T-helper 2 cell treated with Interferon-gamma antibody and Interleukin-4, amounts not matched to agents 5 μg/mL and 100 μg/mL, for 36 hours (primary cell): Measurements from ENCODE around the gene SMARCD3.

Experiments used
- DNase-seq: peaks from one replicate; pipeline ENCODE4 v3.0.0; 2021; ENCODE audit warnings: low spot score
- H3K27ac Mint-ChIP-seq: one replicate; pipeline ENCODE4 v1.8.0; 2021; ENCODE audit warnings: mild to moderate bottlenecking, mixed read lengths
- H3K27me3 Mint-ChIP-seq: one replicate; pipeline ENCODE4 v1.8.0; 2021; ENCODE audit warnings: low read depth, mixed read lengths
- H3K36me3 Mint-ChIP-seq: one replicate; pipeline ENCODE4 v1.8.0; 2021; ENCODE audit warnings: low read depth, mixed read lengths
- H3K4me1 Mint-ChIP-seq: one replicate; pipeline ENCODE4 v1.8.0; 2021; ENCODE audit warnings: low read depth, mixed read lengths
- H3K4me3 Mint-ChIP-seq: one replicate; pipeline ENCODE4 v1.8.0; 2022; ENCODE audit warnings: mild to moderate bottlenecking, moderate library complexity, mixed read lengths
- H3K9me3 Mint-ChIP-seq: one replicate; pipeline ENCODE4 v1.8.0; 2021; ENCODE audit warnings: mixed read lengths

SMARCD3 gene

GRCh38 chr7:151260883-151261282 is 12.4 kb upstream of the SMARCD3 start:
- Mint-ChIP-seq H3K27me3 (peaks cover 24% of the 10 kb centered on the region), H3K36me3 (no peaks in the 10 kb centered on the region)

GRCh38 chr7:151260471-151260870 is 12.0 kb upstream of the SMARCD3 start:
- Mint-ChIP-seq H3K4me3 (no peak overlapping the region), H3K4me1 (no peaks in the 10 kb centered on the region), H3K27me3 (peaks cover 28% of the 10 kb centered on the region), H3K36me3 (no peaks in the 10 kb centered on the region), H3K9me3 (no peaks in the 10 kb centered on the region), H3K27ac (no peak overlapping the region)
- DNase-seq, result no peak

More at GRCh38 chr7:151260883-151261282, 12.4 kb upstream of the SMARCD3 start:
- Mint-ChIP-seq H3K4me1 (no peaks in the 10 kb centered on the region), H3K27ac (no peak overlapping the region), H3K9me3 (no peaks in the 10 kb centered on the region), H3K4me3 (no peak overlapping the region)
- no peak for DNase-seq

- Mint-ChIP-seq H3K27ac (no peak overlapping the region), H3K27me3 (peaks cover 41% of the 10 kb centered on the region), H3K4me3 (no peak overlapping the region), H3K36me3 (no peaks in the 10 kb centered on the region), H3K4me1 (no peaks in the 10 kb centered on the region), H3K9me3 (no peaks in the 10 kb centered on the region)
- no peak for DNase-seq
Observed at GRCh38 chr7:151257990-151258389, 9.5 kb upstream of the SMARCD3 start.

- no peak for DNase-seq
- no peaks in the 10 kb centered on the region for H3K36me3 Mint-ChIP-seq
- peaks cover 51% of the 10 kb centered on the region for H3K27me3 Mint-ChIP-seq
- no peaks in the 10 kb centered on the region for H3K9me3 Mint-ChIP-seq
- no peaks in the 10 kb centered on the region for H3K4me1 Mint-ChIP-seq
- no peak overlapping the region for H3K4me3 Mint-ChIP-seq
- H3K27ac Mint-ChIP-seq, result no peak overlapping the region
Observed at GRCh38 chr7:151256410-151257045, 8.0 kb upstream of the SMARCD3 start.

GRCh38 chr7:151255390-151255789 is 6.9 kb upstream of the SMARCD3 start:
- DNase-seq, result no peak
- H3K36me3 Mint-ChIP-seq, result no peaks in the 10 kb centered on the region
- H3K9me3 Mint-ChIP-seq, result no peaks in the 10 kb centered on the region
- peaks cover 61% of the 10 kb centered on the region for H3K27me3 Mint-ChIP-seq
- H3K4me3 Mint-ChIP-seq, result no peak overlapping the region
- peaks cover 2% of the 10 kb centered on the region for H3K4me1 Mint-ChIP-seq
- no peak overlapping the region for H3K27ac Mint-ChIP-seq

- no peaks in the 10 kb centered on the region for H3K9me3 Mint-ChIP-seq
- H3K27me3 Mint-ChIP-seq, result peaks cover 66% of the 10 kb centered on the region
- DNase-seq, result no peak
- H3K27ac Mint-ChIP-seq, result no peak overlapping the region
- H3K36me3 Mint-ChIP-seq, result no peaks in the 10 kb centered on the region
- peaks cover 2% of the 10 kb centered on the region for H3K4me1 Mint-ChIP-seq
- no peak overlapping the region for H3K4me3 Mint-ChIP-seq
Observed at GRCh38 chr7:151254851-151255250, 6.4 kb upstream of the SMARCD3 start.

- Mint-ChIP-seq H3K4me3 (no peak overlapping the region), H3K9me3 (no peaks in the 10 kb centered on the region), H3K27ac (no peak overlapping the region), H3K4me1 (peaks cover 2% of the 10 kb centered on the region), H3K27me3 (peaks cover 71% of the 10 kb centered on the region), H3K36me3 (peaks cover under 1% of the 10 kb centered on the region)
- no peak for DNase-seq
Observed at GRCh38 chr7:151254316-151254715, 5.8 kb upstream of the SMARCD3 start.

- H3K27ac Mint-ChIP-seq, result no peak overlapping the region
- H3K9me3 Mint-ChIP-seq, result no peaks in the 10 kb centered on the region
- H3K4me3 Mint-ChIP-seq, result no peak overlapping the region
- peaks cover 73% of the 10 kb centered on the region for H3K27me3 Mint-ChIP-seq
- peaks cover 2% of the 10 kb centered on the region for H3K36me3 Mint-ChIP-seq
- DNase-seq, result no peak
- peaks cover 7% of the 10 kb centered on the region for H3K4me1 Mint-ChIP-seq
Observed at GRCh38 chr7:151252961-151253711, 4.6 kb upstream of the SMARCD3 start.

GRCh38 chr7:151252561-151252835 is 4.0 kb upstream of the SMARCD3 start:
- Mint-ChIP-seq H3K9me3 (no peaks in the 10 kb centered on the region), H3K4me3 (no peak overlapping the region), H3K4me1 (peaks cover 11% of the 10 kb centered on the region), H3K27me3 (peaks cover 72% of the 10 kb centered on the region), H3K36me3 (peaks cover 2% of the 10 kb centered on the region), H3K27ac (no peak overlapping the region)
- DNase-seq, result no peak

GRCh38 chr7:151251689-151252560 is 3.4 kb upstream of the SMARCD3 start:
- Mint-ChIP-seq H3K27ac (no peak overlapping the region), H3K9me3 (no peaks in the 10 kb centered on the region)
- DNase-seq, result no peak

GRCh38 chr7:151251328-151251688 is 2.8 kb upstream of the SMARCD3 start:
- Mint-ChIP-seq H3K27me3 (peaks cover 74% of the 10 kb centered on the region), H3K27ac (no peak overlapping the region), H3K4me3 (no peak overlapping the region)

More at GRCh38 chr7:151251689-151252560, 3.4 kb upstream of the SMARCD3 start:
- Mint-ChIP-seq H3K27me3 (peaks cover 74% of the 10 kb centered on the region), H3K36me3 (peaks cover 2% of the 10 kb centered on the region), H3K4me3 (no peak overlapping the region), H3K4me1 (peaks cover 11% of the 10 kb centered on the region)

GRCh38 chr7:151250181-151251132 is 2.0 kb upstream of the SMARCD3 start:
- H3K4me1 Mint-ChIP-seq, result peaks cover 16% of the 10 kb centered on the region
- H3K27me3 Mint-ChIP-seq, result peaks cover 75% of the 10 kb centered on the region
- DNase-seq, result no peak
- H3K9me3 Mint-ChIP-seq, result no peaks in the 10 kb centered on the region
- H3K27ac Mint-ChIP-seq, result no peak overlapping the region
- peaks cover 2% of the 10 kb centered on the region for H3K36me3 Mint-ChIP-seq
- no peak overlapping the region for H3K4me3 Mint-ChIP-seq

More at GRCh38 chr7:151251328-151251688, 2.8 kb upstream of the SMARCD3 start:
- DNase-seq, result no peak
- peaks cover 2% of the 10 kb centered on the region for H3K36me3 Mint-ChIP-seq
- peaks cover 11% of the 10 kb centered on the region for H3K4me1 Mint-ChIP-seq
- H3K9me3 Mint-ChIP-seq, result no peaks in the 10 kb centered on the region

GRCh38 chr7:151249732-151250072 is 1.2 kb upstream of the SMARCD3 start:
- no peaks in the 10 kb centered on the region for H3K9me3 Mint-ChIP-seq
- DNase-seq, result no peak
- H3K4me1 Mint-ChIP-seq, result peaks cover 19% of the 10 kb centered on the region
- peaks cover 2% of the 10 kb centered on the region for H3K36me3 Mint-ChIP-seq
- peak overlapping the region; percentile 12 for H3K4me3 Mint-ChIP-seq
- no peak overlapping the region for H3K27ac Mint-ChIP-seq
- H3K27me3 Mint-ChIP-seq, result peaks cover 78% of the 10 kb centered on the region
